HG03558 (cell line): ENCODE results near the gene ANXA6.

Experiments
- ATAC-seq: cut with Tn5 transposase; IDR thresholded peaks from one replicate; pipeline ENCODE4 v1.9.1; 2021; ENCODE audit warnings: moderate number of reproducible peaks; ENCODE audit not compliant: unreplicated experiment; ENCODE audit errors: extremely low read depth

ANXA6 gene

DNA sequence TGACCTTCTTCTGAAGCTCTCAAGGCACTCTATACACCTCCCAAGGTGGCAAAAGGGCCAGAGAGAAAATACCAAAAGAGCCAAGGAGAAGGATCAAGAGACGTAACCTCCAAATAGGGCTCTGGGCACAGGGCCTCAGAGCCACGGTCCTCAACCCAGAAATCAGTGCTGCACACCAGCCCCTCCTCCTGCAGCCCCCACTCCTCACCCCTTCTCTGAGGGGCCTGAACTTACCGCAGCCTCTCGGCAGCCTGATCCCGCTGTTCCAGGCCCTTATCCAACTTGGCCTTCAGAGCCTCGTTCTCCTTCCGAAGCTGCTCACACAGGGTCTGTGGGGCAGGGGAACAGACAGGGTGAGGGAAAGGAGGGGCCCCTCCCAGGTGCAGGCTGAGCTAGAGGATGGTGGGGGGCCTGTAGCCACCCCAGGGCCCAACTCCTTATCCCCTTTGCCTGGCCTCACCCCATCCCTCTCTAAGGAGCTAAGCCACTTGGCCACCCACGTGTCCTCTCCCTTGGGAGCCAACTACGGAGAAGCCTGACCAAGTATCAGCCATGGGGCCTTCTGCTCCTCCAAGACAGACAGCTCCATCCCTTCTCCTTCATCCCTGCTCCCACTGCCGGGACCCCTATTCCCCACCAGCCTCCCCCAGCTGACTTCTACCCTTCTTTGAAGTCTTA is 105.5 kb downstream of the ANXA6 start:
- no peak for ATAC-seq

- ATAC-seq: no peak
Measured at GRCh38 chr5:151051066-151051930, 106.3 kb downstream of the ANXA6 start.
